IPS DF 6.9 (cell line): ENCODE data around the gene HOOK1.

Experiments
- DNase-seq: peaks from one replicate; pipeline ENCODE4 v3.0.0-alpha.2; 2013; ENCODE audit warnings: low read depth, low spot score
- H3K27ac ChIP-seq: one replicate; pipeline ENCODE4 v1.5.1; 2013; ENCODE audit warnings: low read length, control low read depth
- H3K27me3 ChIP-seq: 2 replicates; pipeline ENCODE4 v1.6.1; 2013; ENCODE audit warnings: mild to moderate bottlenecking, low read length; ENCODE audit not compliant: control insufficient read depth, insufficient read depth
- H3K36me3 ChIP-seq: 2 replicates; pipeline ENCODE4 v1.6.1; 2013; ENCODE audit warnings: low read length; ENCODE audit not compliant: control insufficient read depth, insufficient read depth
- H3K4me1 ChIP-seq: 2 replicates; pipeline ENCODE4 v1.6.1; 2013; ENCODE audit warnings: low read length; ENCODE audit not compliant: control insufficient read depth, insufficient read depth
- H3K4me3 ChIP-seq: 2 replicates; pipeline ENCODE4 v1.5.1; 2013; ENCODE audit warnings: mild to moderate bottlenecking, low read length
- H3K9me3 ChIP-seq: 2 replicates; pipeline ENCODE4 v1.6.1; 2013; ENCODE audit warnings: low read length, inconsistent platforms; ENCODE audit not compliant: control insufficient read depth, insufficient read depth
- WGBS: extraction: QIAGEN DNeasy Blood & Tissue Kit; methylation state at CpG from one replicate; pipeline ENCODE4 v1.1.7; 2013; ENCODE audit warnings: mixed read lengths, missing lambda C conversion rate; ENCODE audit not compliant: insufficient read length, insufficient coverage; 5-methylcytosine and 5-hydroxymethylcytosine counted together

HOOK1 gene

DNA sequence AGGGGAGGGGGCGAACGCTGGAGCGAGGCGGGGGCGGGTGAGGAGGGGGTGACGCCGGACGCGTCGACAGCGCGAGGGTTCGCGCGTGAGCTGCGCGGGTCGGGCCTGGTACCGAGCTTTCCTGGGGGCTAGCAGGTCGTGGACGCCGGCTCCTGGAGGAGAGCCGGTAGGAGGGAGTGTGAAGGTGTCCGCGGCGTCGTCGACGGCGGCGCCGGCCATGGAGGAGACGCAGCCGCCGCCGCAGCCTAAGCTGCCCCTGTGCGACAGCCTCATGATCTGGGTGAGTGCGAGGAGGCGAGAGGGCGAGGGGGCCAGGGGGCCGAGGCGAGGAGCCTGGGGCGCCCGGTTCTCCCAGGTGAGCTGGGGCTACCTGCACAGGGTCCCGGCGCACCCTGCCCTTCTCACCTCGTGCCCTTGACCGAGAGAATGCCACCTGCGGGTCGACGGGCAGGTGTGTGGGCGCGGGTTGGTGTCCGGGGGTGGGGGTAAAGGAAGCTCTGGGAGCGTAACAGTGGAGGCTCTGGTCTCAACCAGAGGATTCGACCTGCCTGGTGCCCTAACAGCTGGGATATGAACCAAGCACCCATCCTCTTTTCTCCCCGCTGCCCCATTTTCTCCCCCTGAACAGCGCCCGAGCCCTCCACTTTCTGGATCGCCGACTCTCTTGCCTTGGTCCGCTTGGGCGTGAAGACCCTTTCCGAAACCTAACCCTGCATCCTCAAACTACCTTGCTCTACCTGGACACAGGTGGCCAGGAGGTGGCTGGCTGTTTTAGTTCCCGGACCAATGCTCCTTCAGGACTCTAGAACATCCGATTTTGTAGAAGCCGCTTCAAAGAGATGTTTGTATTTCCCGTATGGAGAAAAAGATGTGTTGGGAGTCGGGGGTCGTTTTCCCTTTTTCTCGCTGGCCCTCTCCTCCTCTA lies at the start of gene HOOK1:
HOOK1 (plus strand) TSS at position 49 of the 925 bp plus-strand sequence; CDS start at position 218, 169 bp downstream.
- no CpG with 5 or more reads among the region's 71 CpGs for WGBS
- no peak within 1 kb of the TSS for H3K27ac ChIP-seq
- H3K9me3 ChIP-seq: no peaks in the 10 kb centered on the region
- no peaks in the 10 kb centered on the region for H3K4me1 ChIP-seq
- H3K4me3 ChIP-seq: peak within 1 kb of the TSS; percentile 75
- no peaks in the 10 kb centered on the region for H3K27me3 ChIP-seq
- no peaks in the 10 kb centered on the region for H3K36me3 ChIP-seq
- no peak for DNase-seq

DNA sequence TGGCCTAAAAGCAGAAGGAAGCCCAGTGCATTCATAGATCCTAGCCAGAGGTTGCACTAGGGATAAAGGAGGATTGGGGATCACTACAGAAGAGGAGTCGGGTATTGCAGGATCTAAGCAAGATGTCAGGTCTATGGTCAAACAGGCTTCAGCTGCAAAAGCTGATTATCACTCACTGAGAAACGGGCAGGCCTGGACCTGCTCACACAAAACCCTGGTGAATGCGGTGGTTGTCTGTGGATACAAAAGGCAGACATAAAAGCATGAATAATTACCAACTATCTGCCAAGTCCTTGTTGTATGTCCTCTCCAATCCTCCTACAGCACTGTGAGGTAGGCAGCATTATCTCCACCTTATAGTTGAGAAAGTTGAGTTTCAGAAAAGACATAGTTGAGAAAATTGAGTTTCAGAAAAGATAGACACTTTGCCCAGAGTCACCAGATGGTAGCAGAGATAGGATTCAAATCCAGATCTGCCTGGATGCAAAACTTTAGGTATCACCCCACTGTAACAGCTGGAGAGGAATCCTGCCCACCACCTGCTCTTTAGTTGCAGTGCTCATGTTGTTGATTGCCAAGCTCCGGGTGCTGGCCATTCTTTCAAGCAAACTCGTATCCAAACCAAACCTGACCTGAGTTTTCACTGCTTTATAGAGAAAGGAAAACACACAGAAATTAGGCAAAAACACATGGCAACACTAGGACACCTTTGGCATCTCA lies 49.6 kb upstream of the HOOK1 start:
- H3K27me3 ChIP-seq: no peaks in the 10 kb centered on the region
- no peak overlapping the region for H3K27ac ChIP-seq
- no peak overlapping the region for H3K4me3 ChIP-seq
- no peaks in the 10 kb centered on the region for H3K36me3 ChIP-seq
- WGBS: no CpG with 5 or more reads among the region's 5 CpGs
- no peak for DNase-seq
- H3K4me1 ChIP-seq: peaks cover 3% of the 10 kb centered on the region; the same call in 1 of the 2 replicates
- H3K9me3 ChIP-seq: no peaks in the 10 kb centered on the region

DNA sequence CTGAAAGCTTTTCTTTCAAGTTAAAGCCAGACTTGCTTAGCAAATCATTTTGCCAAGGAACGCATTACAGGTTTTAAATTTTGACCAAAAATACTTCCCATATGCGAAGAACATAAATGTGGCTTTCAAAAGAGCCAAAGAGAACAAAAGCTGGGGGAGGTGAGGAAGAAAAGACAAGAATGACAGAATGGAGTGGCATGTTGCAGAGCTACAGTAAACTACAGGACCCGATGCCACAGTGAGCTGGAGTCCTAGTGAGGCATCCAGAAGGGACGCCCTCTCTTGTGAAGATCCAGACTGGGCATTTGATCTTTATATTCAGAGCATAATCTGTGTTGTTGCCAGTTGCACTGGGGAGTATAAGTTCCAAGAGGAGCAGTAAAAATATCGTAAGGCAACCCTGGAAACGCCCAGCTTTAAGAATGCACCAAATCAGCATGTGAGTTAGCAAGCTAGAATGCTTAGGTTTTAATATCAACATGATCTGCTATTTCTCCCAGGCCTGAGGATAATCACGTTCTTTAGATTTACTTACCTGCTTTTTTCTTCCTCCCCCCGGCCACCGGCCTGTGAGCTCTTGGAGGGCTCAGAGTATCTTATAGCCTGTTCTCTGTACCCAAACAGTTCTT lies 48.4 kb upstream of the HOOK1 start:
- Histone ChIP-seq H3K27ac (no peak overlapping the region), H3K36me3 (no peaks in the 10 kb centered on the region), H3K4me1 (peaks cover 3% of the 10 kb centered on the region; the same call in 1 of the 2 replicates), H3K27me3 (no peaks in the 10 kb centered on the region), H3K4me3 (no peak overlapping the region), H3K9me3 (no peaks in the 10 kb centered on the region)
- DNase-seq: no peak
- no CpG with 5 or more reads among the region's 9 CpGs for WGBS

DNA sequence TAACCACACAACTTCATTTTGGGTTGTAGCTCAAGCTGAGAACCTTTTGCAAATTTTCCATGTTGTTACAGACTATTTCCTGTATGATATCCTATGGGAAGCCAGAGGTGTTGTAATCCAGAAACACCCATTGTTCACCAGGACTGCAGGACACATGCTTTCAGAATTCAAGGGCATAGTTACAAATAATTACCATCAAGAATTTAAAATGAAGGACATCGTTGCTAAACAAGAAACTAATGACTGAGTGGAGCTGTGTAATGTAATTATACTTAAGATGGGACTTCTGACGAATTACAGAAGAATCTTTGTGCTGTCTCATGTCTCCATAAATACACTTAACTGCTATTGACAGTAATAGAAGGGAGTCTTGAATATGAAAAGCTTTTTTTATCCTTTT lies 47.6 kb upstream of the HOOK1 start:
- Histone ChIP-seq H3K27me3 (no peaks in the 10 kb centered on the region), H3K4me1 (peaks cover 3% of the 10 kb centered on the region; the same call in 1 of the 2 replicates), H3K27ac (no peak overlapping the region), H3K4me3 (no peak overlapping the region), H3K36me3 (no peaks in the 10 kb centered on the region), H3K9me3 (no peaks in the 10 kb centered on the region)
- no peak for DNase-seq
- no CpG with 5 or more reads among the region's 2 CpGs for WGBS

DNA sequence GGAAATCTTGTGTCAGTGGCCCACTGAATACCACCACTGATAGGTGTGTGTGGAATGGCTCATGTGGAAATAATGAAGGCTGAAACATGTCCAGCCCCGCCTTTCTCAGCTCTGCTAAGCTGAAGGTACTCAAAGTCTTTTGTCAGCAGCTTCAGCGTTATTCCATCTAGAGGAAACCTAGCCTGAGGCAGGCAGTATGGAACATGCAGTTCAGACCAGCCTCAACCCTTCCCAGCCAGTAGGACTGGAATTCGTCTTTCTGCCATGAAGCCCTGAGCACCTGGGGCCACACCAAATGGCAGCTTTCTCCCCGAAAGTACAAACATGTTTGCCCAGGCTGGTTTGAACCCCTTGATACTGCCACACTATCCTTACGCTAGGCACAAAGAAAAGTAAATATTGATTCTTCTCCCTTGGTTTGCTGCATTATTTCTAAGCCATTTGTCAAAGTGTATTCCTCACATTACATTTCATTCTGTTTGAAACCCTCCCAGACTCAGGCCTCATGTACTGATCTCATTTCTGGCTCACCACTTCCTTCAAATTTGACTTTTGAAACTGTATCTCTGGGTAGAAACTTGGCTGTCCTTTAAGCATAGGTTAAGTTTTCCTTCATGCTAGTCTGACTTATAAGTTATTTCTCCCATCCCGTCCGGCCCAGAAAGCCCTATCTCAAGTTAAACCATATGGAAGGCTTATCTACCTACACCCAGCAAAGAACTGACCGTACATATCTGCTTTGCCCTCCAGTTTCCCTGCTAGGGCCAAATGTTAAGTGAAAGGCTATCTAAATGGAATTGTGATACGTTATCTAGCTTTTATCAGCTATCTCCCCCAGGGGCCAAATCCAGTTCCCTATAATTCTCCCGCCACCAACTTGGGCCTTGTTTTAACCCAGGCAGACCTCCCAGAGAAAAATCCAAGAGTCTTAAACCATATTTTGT lies 45.7 kb upstream of the HOOK1 start:
- no peak overlapping the region for H3K4me3 ChIP-seq
- DNase-seq: no peak
- H3K27me3 ChIP-seq: no peaks in the 10 kb centered on the region
- no peak overlapping the region for H3K27ac ChIP-seq
- WGBS: no CpG with 5 or more reads among the region's 10 CpGs
- H3K36me3 ChIP-seq: no peaks in the 10 kb centered on the region
- H3K4me1 ChIP-seq: peaks cover 3% of the 10 kb centered on the region; the same call in 1 of the 2 replicates
- no peaks in the 10 kb centered on the region for H3K9me3 ChIP-seq

DNA sequence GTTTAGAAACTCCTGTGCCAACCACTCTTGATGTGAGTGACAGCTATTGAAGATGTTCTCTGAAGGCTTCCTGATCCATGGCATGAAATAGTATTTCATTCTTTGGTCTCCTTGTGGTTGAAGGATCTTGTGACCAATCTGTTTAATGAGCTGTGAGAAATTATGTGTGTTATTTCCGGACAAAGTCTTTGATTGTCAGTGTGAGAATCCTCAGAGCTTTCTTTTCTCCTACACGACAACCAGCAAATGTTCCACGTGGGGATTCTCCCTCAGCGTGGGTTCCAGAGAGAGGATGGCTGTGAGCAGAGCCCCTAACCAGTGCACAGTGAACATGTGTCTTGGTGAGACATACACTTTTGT lies 45.0 kb upstream of the HOOK1 start:
- Histone ChIP-seq H3K9me3 (no peaks in the 10 kb centered on the region), H3K27ac (no peak overlapping the region), H3K27me3 (no peaks in the 10 kb centered on the region), H3K4me1 (peaks cover 3% of the 10 kb centered on the region; the same call in 1 of the 2 replicates), H3K4me3 (no peak overlapping the region), H3K36me3 (no peaks in the 10 kb centered on the region)
- WGBS: no CpG with 5 or more reads among the region's 4 CpGs
- no peak for DNase-seq

DNA sequence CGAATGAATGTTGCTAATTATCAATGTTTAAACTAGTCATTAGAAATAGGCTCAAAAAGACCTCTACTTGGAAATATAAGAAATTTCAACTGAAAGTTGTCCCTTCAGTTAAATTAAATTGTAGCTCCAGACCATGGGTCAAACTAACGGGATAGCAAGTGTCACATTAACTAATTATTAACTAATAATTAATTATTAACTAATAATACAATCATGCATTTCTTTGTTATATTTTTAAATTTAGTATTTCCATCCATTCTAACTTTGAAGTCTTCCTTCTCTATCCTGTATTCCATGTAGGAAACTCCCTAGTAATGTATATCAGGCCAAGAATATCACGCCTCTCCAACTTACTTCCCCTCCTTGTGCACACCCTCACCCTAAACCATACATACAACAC lies 43.4 kb upstream of the HOOK1 start:
- Histone ChIP-seq H3K36me3 (no peaks in the 10 kb centered on the region), H3K4me1 (peaks cover 2% of the 10 kb centered on the region; the same call in 1 of the 2 replicates), H3K27me3 (no peaks in the 10 kb centered on the region), H3K27ac (no peak overlapping the region), H3K4me3 (no peak overlapping the region), H3K9me3 (no peaks in the 10 kb centered on the region)
- WGBS: 100% methylated on average over 1 of the region's 3 CpGs
- no peak for DNase-seq

DNA sequence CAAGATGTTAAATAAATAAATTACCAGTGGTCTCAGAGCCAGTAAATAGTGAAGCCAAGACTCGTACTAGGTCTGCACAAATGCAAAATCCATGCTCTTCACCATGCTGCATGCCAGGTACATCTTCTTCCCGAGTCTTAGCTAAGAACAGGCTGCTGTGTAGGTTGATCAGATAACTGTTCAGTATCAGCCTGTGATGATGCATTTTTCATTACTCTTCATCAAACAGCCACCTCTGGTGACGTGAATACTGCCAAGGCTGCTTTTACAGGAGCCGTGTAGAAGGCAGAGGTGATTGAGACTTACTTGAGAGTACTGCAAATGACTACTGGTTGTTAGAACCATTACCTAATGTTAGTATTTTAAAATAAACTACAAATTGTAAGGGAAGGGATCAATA lies 39.3 kb upstream of the HOOK1 start:
- Histone ChIP-seq H3K4me3 (no peak overlapping the region), H3K27ac (no peak overlapping the region), H3K36me3 (no peaks in the 10 kb centered on the region), H3K27me3 (no peaks in the 10 kb centered on the region), H3K4me1 (no peaks in the 10 kb centered on the region), H3K9me3 (no peaks in the 10 kb centered on the region)
- DNase-seq: no peak
- WGBS: no CpG with 5 or more reads among the region's 4 CpGs

DNA sequence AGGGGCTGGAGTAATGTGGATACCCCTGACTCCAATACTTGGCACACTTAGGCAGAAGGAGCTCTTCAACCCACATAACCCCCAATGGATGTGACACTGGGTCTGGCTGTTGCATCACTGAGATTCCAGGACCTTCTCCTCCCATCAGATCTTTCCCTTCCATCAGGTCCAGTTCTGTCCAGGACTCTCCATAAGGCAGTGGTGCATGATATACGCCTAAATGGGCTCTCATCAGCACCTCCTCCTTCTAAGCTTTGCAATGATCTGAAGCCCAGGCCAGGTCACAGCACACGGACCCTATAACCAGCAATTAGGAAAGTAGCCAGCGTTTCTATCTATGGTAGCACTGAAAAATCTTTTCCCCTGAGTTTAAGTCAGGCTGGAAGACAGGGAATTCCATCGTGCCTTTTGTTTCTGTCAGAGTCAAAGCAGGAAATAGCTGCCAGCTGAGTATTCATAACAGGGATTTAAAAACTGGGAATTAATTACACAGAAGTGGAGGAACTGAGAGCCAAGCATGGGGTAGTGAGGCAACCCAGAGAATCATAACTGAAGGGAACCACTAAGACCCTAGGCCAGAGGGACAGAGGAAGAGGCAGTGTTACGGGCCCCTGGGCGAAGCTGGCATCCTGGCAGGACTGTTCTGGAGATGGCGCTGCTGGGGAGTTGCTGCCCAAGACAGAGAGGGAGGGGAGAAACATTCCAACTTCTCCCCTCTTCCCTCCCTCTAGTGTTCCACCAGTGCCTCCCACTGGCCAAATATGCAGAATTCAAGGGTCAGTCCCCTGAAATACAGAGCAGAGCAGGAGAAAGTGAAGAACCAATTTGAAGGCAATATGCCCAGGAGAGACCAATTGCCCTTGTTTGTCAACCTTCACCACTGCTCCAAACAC lies 37.5 kb upstream of the HOOK1 start:
- no CpG with 5 or more reads among the region's 7 CpGs for WGBS
- Histone ChIP-seq H3K27ac (no peak overlapping the region), H3K27me3 (no peaks in the 10 kb centered on the region), H3K9me3 (no peaks in the 10 kb centered on the region), H3K36me3 (no peaks in the 10 kb centered on the region), H3K4me3 (no peak overlapping the region), H3K4me1 (no peaks in the 10 kb centered on the region)
- DNase-seq: no peak
